NCI-H1092 (cell line): ENCODE measurements around the gene COL9A2.

Source experiments
- DNase-seq: peaks from one replicate; lab custom pipeline; 2025; lab: John Stamatoyannopoulos, UW

Gene COL9A2

GRCh38 chr1:40303051-40303771, 13.9 kb downstream of the COL9A2 start:
- DNase-seq = no peak

DNA sequence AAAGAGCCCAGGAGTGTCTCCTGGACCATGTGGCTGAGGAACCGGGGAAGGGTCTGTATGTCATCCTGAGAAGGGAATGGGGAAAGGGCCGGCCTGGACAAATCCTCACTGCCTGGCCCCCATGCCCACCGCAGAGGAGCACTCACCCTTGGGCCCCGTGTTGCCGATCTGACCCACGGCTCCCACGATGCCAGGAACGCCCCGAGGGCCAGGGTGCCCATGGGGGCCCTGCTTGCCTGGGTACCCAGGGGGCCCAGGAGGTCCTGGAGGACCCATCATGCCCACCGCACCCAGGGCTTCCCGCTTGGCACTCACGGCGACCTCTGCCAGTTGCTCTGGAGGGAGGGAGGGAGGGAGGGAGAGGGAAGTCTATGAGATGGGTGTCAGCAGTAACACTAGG, 14.6 kb downstream of the COL9A2 start:
- DNase-seq = no peak

- DNase-seq = no peak
Observed at GRCh38 chr1:40301541-40302299, 15.4 kb downstream of the COL9A2 start.

DNA sequence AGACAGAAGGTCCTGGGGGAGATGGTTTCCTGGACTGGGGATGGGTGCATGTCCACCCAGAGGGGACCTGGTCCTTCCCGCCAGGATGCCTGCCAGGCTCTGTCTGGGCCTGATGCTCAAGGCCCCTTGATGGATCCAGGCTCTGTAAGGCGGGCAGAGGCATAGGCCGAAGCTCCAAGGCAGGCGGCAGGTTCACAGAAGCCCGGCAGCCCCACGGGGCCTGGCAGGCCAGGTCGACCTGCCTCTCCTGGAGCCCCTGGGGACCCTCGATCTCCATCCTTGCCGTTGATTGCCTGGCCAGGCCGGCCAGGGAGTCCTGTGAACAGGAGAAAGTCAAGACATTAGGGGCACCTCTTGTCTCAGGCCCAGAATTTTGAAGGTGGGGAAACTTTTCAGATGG, 16.0 kb downstream of the COL9A2 start:
- no peak for DNase-seq

DNA sequence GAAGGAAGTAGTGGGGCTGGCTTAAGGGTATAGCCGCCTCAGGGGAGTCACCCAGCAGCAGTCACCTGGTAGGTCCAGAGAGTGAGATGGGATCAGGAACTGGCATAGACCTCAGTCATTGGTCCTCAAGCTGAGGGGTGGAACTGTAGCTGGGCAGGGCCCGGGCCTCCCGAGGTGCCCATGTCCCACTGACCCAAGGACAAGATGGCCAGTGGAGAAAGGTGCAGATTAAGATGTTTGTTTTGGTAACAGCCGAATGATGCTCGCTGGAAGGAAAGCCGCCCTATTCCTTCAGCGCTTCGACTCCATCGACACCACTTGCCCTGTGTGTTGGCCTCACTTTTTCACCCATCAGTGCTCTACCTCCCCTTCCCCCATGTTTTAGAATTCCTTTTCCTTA, 16.4 kb downstream of the COL9A2 start:
- no peak for DNase-seq

- DNase-seq = no peak
Observed at GRCh38 chr1:40300249-40300567, 16.9 kb downstream of the COL9A2 start.

DNA sequence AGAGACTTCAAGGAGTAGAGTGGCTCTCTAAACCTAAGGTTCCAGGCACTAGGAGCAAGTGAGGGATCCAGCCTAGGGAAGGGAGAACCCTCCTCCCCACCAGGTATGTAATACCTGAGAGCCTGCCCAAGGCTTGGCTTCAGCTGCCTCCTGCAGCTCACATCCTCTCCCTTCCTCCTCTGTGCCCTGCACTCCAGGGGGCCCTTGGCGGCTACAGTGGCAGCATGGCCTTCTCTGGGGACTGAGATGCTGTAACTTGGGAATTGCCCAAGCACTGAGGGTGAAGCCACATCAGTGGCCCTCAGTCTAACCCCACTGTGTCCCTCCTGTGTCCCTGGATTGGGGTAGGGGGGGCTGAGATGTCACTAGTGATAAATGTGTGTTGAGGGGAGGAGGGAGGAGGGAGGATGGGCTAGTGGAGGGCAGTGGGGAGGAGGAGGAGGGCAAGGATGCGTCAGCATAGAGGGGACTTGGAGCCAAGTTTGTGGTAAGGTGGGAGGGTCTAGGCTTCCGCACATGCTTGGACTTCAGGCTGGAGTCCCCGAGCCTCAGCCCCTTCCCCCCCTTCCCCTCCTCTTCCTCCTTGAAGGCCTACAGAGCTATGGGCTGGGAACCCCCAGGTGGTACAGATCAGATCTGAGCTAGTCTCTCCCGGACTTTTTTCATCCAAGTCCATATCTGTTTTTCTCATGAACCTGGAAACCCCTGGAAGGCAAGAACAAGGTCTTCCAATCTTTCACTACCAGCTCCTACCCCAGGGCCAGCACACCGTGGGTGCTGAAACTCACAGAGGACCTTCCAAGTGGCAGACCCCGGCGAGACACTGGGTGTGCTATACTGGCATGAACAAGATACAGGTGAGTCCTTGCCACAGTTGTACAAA, 17.5 kb downstream of the COL9A2 start:
- DNase-seq = no peak

GRCh38 chr1:40291293-40291692, 25.8 kb downstream of the COL9A2 start:
- no peak for DNase-seq

- DNase-seq = peak; percentile 37
Observed at GRCh38 chr1:40281853-40282252, 35.2 kb downstream of the COL9A2 start.

DNA sequence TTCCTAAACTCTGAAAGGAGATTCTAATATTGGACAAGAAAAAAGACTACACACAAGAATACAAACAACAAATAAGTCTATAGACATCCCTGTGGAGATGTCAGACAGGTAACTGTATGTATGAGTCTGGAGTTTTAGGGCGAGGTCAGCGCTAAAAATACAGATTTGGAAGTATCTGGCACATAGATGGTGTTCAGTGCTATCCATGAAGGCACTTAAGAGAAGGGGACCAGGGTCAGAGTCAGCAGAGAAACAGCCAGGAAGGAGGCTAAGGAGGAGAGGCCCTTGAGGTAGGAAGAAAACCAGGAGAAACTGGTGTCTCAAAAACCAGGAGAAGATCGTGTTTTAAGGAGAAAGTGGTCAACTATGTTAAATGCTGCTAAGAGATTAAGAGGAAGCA, 41.0 kb downstream of the COL9A2 start:
- no peak for DNase-seq

GRCh38 chr1:40274331-40274730, 42.8 kb downstream of the COL9A2 start:
- no peak for DNase-seq

GRCh38 chr1:40273547-40274166, 43.4 kb downstream of the COL9A2 start:
- no peak for DNase-seq

GRCh38 chr1:40272653-40273213, 44.4 kb downstream of the COL9A2 start:
- DNase-seq = no peak

DNA sequence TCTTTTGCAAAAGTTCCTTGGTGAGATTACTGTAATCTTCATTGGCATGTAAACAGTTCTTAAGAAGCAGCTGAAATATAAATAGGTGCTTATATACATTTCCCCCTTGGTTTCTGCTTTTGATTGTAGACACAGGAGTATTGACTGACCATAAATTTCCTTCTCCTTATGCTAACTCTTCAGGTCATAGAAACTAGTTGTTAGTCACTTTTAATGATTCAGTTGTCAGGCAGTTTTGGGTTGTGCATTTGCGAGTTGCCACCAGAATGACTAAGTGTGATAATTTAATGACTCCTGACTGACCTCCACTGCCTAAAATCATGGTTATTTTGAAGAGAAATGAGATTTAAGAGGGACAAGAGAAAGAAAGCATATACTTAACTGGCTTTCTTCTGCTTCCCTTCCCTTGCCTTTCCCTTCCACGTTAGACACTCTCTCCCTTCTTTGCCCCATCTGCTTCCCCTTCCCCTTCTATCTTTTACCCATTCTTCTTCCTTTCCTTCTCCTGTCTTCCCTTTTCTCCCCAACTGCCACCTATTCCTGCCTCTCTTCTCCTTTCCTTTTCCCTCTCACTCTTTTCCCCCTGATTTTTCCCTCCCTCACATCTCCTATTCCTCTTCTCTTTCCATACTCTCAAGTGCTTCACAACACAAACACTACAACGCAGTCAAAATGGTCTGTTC, 46.8 kb downstream of the COL9A2 start:
- DNase-seq = no peak

DNA sequence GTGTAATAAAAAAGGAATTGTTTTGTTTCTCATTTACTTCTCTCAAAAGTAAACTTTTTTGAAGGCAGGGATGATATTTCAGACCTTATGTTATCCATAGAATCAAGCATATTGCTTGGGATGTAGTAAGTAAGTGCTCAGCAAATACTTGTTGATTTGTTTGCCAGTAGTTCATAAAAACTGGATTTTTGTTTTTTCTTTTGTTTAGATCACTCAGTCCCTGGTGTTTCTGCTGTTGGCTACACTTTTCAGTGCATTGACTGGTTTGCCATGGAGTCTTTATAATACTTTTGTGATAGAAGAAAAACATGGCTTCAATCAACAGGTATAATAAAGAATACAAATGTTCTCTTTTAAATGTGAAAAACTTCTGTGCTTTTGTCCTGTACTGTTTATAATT, 48.9 kb downstream of the COL9A2 start:
- no peak for DNase-seq

DNA sequence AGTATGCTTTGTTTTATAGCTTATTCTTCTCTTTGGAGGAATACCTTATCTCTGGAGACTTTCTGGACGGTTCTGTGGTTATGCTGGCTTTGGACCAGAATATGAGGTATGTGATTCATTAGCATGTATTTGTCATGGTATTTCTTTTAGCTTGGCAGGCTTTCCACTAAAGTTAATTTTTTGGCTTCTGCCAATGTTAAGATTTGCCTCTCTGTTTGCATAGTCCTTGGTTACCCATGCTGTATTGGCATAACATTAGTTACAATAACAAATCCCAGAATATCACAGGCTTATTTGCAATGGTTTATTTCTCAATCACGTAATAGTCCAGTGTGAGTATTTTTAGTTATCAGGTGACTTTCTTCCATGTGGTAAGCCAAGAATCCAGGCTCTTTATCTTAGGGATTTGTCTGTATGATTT, 49.3 kb downstream of the COL9A2 start:
- DNase-seq = no peak

- DNase-seq = no peak
Observed at GRCh38 chr1:40266786-40267535, 50.1 kb downstream of the COL9A2 start.

GRCh38 chr1:40265919-40266318, 51.2 kb downstream of the COL9A2 start:
- DNase-seq = no peak

GRCh38 chr1:40265298-40265697, 51.8 kb downstream of the COL9A2 start:
- DNase-seq = no peak

DNA sequence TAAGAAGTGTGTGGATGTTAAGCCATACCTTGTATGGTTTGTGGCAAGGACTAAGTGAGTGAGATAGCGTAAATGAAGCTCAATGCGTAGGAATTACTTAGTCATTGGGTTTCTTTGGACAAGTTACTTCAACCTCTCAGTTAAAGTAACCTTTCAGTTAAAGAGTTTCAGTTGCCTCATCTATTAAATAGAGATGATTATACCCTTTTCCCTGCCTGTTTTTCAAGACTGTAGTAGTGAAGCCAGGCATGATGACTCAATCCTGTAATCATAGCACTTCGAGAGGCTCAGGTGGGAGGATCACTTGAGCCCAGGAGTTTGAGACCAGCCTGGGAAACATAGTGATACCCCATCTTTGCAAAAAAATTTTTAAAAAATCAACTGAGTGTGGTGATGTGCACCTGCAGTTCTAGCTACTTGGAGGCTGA, 52.7 kb downstream of the COL9A2 start:
- no peak for DNase-seq

GRCh38 chr1:40258445-40258769, 58.7 kb downstream of the COL9A2 start:
- no peak for DNase-seq
